ENCODE data around the gene APLP1.

DNA sequence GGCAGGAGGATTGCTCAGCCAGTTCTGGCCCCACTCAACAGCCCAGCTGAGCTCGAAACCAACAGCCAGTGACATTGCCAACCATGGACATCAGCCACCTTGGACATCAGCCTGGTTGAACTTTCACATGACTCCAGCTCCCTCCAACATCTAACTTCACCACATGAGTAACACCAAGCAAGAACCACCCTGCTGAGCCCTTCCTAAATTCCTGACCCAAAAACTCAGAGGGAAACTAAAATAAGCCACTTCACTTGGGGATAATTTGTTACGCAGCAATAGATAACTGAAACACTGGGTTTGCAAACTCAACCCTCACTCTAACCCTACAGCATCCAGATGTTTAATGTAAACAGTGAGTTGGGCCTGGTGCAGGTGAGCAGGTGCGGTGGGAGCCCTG lies 57.1 kb downstream of the APLP1 start:
- TF ChIP-seq, protein P1, sequence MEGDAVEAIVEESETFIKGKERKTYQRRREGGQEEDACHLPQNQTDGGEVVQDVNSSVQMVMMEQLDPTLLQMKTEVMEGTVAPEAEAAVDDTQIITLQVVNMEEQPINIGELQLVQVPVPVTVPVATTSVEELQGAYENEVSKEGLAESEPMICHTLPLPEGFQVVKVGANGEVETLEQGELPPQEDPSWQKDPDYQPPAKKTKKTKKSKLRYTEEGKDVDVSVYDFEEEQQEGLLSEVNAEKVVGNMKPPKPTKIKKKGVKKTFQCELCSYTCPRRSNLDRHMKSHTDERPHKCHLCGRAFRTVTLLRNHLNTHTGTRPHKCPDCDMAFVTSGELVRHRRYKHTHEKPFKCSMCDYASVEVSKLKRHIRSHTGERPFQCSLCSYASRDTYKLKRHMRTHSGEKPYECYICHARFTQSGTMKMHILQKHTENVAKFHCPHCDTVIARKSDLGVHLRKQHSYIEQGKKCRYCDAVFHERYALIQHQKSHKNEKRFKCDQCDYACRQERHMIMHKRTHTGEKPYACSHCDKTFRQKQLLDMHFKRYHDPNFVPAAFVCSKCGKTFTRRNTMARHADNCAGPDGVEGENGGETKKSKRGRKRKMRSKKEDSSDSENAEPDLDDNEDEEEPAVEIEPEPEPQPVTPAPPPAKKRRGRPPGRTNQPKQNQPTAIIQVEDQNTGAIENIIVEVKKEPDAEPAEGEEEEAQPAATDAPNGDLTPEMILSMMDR (IDR thresholded peaks at IDR 0.05): no peak
- TF ChIP-seq POLR2A (IDR thresholded peaks at IDR 0.05): no peak
